ENCODE results near the gene MYH3. TPM values are rescaled to one million over a fixed set of nuclear protein-coding genes. Genes with fewer than 3 reads are reported as not detected.

Gene MYH3
- total and polyA plus RNA-seq, 8 donors, result 0.45 to 8.3 (median 3.2) TPM

DNA sequence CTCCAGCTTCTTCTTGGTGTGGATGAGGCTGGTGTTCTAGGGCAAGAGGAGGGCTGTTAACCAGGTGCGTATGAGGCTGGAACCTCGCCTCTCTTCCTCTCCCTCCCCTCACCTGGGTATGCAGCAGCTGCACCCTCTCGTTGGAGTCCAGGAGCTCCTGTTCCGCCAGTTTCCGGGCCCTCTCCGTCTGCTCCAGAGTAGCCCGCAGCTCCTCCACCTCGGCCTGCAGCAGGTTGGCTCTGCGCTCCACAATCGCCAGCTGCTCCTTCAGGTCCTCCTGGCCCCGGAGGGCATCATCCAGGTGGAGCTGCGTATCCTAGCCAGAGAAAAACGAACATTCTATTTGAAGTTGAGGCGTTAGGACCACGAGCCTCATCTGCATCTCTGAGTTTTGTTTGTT lies 25.4 kb downstream of the MYH3 start:
- Histone ChIP-seq H3K4me1 (no peaks in the 10 kb centered on the region), H3K4me3 (no peak overlapping the region), H3K27me3 (no peaks in the 10 kb centered on the region), H3K36me3 (peaks cover 3 to 65% (median 40%) of the 10 kb centered on the region in 4 donors), H3K27ac (no peak overlapping the region), H3K9me3 (no peaks in the 10 kb centered on the region)
- TF ChIP-seq, protein P1, sequence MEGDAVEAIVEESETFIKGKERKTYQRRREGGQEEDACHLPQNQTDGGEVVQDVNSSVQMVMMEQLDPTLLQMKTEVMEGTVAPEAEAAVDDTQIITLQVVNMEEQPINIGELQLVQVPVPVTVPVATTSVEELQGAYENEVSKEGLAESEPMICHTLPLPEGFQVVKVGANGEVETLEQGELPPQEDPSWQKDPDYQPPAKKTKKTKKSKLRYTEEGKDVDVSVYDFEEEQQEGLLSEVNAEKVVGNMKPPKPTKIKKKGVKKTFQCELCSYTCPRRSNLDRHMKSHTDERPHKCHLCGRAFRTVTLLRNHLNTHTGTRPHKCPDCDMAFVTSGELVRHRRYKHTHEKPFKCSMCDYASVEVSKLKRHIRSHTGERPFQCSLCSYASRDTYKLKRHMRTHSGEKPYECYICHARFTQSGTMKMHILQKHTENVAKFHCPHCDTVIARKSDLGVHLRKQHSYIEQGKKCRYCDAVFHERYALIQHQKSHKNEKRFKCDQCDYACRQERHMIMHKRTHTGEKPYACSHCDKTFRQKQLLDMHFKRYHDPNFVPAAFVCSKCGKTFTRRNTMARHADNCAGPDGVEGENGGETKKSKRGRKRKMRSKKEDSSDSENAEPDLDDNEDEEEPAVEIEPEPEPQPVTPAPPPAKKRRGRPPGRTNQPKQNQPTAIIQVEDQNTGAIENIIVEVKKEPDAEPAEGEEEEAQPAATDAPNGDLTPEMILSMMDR (IDR thresholded peaks at IDR 0.05), result no peak
- TF ChIP-seq POLR2AphosphoS5 (IDR thresholded peaks at IDR 0.05) (no peak), POLR2A (IDR thresholded peaks at IDR 0.05) (no peak), EP300 (IDR thresholded peaks at IDR 0.05) (no peak)
- intact Hi-C loops (cut with DNase I; ENCODE audit: low total_unique reads), result no loop called here
- no peak for DNase-seq
- 86 to 92% (median 86%) methylated on average over 13 to 15 of the region's 15 CpGs for WGBS, 5 donors

DNA sequence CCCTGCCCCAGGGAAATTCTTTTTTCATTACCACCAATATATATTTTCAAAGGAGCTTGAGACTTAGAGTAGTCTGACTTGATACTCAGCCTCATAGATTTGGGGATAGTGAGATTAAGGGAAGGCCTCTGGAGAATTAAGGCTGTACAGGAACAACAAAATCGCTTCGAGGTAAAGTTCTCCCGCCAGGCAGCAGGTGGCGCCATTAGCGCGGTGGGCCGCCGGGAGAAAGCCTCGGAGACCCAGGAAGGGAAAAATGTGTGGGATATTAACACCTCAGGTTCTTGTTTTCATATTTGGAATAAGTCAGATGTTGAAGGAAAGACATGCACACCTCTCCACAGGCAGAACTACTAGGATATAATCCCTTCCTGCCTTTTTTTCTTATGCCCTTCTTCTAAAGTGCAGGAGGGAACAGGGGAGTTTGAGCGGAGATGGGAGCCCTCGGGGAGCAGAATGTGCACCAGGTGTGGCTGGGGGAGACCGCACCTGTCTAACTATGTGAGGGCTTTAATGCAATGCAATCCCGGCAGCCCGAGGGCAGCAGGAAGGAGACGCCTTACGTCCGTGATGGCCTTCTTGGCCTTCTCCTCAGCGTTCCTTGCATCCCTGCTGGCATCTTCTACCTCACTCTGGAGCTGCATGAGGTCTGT lies 25.9 kb downstream of the MYH3 start:
- 48 to 52% (median 49%) methylated on average over 18 of the region's 18 CpGs for WGBS, 5 donors
- TF ChIP-seq, protein P1 (IDR thresholded peaks at IDR 0.05), result peak in 5 of 7 experiments; percentile 22 to 74 (median 65)
- TF ChIP-seq POLR2AphosphoS5 (IDR thresholded peaks at IDR 0.05), result no peak
- H3K36me3 ChIP-seq, result peaks cover 3 to 62% (median 38%) of the 10 kb centered on the region in 4 donors
- peak in 1 of 2 donors; percentile 54 for DNase-seq
- H3K27ac ChIP-seq, result no peak overlapping the region
- intact Hi-C loops (cut with DNase I; ENCODE audit: low total_unique reads), result no loop called here
- H3K9me3 ChIP-seq, result no peaks in the 10 kb centered on the region
- no peaks in the 10 kb centered on the region for H3K4me1 ChIP-seq
- no peaks in the 10 kb centered on the region for H3K27me3 ChIP-seq
- no peak overlapping the region for H3K4me3 ChIP-seq

DNA sequence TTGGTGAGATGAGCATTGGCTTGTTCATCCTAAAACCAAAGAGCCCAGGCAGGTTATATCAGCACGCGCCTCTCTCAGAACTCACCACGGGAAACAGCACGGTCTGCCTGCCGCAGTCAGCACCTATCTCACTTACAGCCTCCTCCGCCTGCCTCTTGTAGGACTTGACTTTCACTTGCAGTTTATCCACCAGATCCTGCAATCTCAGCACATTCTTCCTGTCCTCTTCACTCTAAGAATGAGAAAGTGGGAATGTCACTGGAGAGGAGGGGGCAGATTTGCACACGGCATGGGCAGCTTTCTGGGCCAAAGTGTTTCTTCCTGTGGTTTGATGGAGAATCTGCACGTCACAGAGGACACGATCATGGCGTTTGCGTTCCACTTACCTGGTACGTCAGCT lies 27.4 kb downstream of the MYH3 start:
- DNase-seq, result no peak
- H3K36me3 ChIP-seq, result peaks cover 3 to 51% (median 29%) of the 10 kb centered on the region in 4 donors
- H3K9me3 ChIP-seq, result no peaks in the 10 kb centered on the region
- no peaks in the 10 kb centered on the region for H3K27me3 ChIP-seq
- H3K4me1 ChIP-seq, result no peaks in the 10 kb centered on the region
- intact Hi-C loops (cut with DNase I; ENCODE audit: low total_unique reads), result no loop called here
- no peak for TF ChIP-seq POLR2A (IDR thresholded peaks at IDR 0.05)
- TF ChIP-seq, protein P1 (IDR thresholded peaks at IDR 0.05), result no peak
- WGBS, 5 donors, result 93 to 96% (median 95%) methylated on average over 12 of the region's 12 CpGs
- H3K4me3 ChIP-seq, result no peak overlapping the region
- no peak overlapping the region for H3K27ac ChIP-seq

DNA sequence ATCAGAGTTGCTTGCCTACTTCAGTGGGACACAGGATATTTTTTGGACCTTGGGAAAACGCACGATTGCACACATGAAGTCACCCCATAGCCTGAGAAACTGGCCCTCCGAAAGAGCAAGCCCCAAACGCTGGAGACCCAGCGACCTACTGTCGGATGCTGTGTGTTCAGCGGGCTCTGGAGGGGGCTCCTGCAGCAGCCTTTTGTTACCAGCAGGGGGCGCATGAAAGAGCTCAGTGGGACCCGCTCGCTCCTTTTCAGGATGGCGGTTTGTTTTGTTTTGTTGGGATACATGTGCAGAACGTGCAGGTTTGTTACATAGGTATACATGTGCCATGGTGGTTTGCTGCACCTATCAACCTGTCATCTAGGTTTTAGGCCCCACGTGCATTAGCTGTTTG lies 28.4 kb downstream of the MYH3 start:
- Histone ChIP-seq H3K27ac (no peak overlapping the region), H3K27me3 (no peaks in the 10 kb centered on the region), H3K36me3 (peaks cover 3 to 42% (median 20%) of the 10 kb centered on the region in 4 donors), H3K4me3 (no peak overlapping the region), H3K9me3 (no peaks in the 10 kb centered on the region), H3K4me1 (no peaks in the 10 kb centered on the region)
- TF ChIP-seq POLR2AphosphoS5 (IDR thresholded peaks at IDR 0.05), result no peak
- TF ChIP-seq, protein P1 (IDR thresholded peaks at IDR 0.05), result peak in 1 of 7 experiments; percentile 13
- TF ChIP-seq EP300 (IDR thresholded peaks at IDR 0.05), result no peak
- TF ChIP-seq POLR2A (IDR thresholded peaks at IDR 0.05), result no peak
- intact Hi-C loops (cut with DNase I; ENCODE audit: low total_unique reads), result no loop called here
- DNase-seq, result no peak
- 86 to 91% (median 87%) methylated on average over 12 to 13 of the region's 13 CpGs for WGBS, 5 donors
